ENCODE results near the gene DXO.

- TF ChIP-seq EZH2 (IDR thresholded peaks at IDR 0.05) (no peak), POLR2AphosphoS5 (IDR thresholded peaks at IDR 0.05; ENCODE audit: borderline replicate concordance, low read depth, low read length) (no peak; the same call in 1 of the 2 replicates)
Observed at GRCh38 chr6:31968791-31969711, 2.9 kb downstream of the DXO start.

Data from SK-N-MC (cell line).